H1 (cell line): ENCODE data around the gene EDC3. TPM values are rescaled to one million over a fixed set of nuclear protein-coding genes. Genes with fewer than 3 reads are reported as not detected.

Experiments
- CTCF ChIA-PET: fragments of 300-600 bp; sonication (Branson Sonifier 250); formaldehyde crosslinking; loops from one replicate; lab custom pipeline; 2021; ENCODE audit not compliant: partially characterized antibody; lab: Charles Lee
- POLR2A ChIA-PET: fragments of 300-600 bp; sonication (Branson Sonifier 250); formaldehyde crosslinking; loops from one replicate; lab custom pipeline; 2021; ENCODE audit warnings: inconsistent platforms; ENCODE audit not compliant: partially characterized antibody; lab: Charles Lee
- DNase-seq, 2 experiments: peaks; one replicate each; pipeline versions ENCODE4 v3.0.0 to v3.0.0-alpha.2; 2010 to 2022; ENCODE audit warnings: low spot score in 2 of 2, low read depth in 1 of 2, mixed read lengths in 1 of 2
- FAIRE-seq: peaks from 2 replicates; lab custom pipeline; 2011; peaks lifted over from hg19 to GRCh38; lab: Jason Lieb, UNC
- H2AFZ ChIP-seq: 2 replicates; pipeline ENCODE4 v1.8.1; 2012; ENCODE audit warnings: low read length, inconsistent platforms
- H2AK5ac ChIP-seq: 2 replicates; pipeline ENCODE4 v1.6.1; 2013; ENCODE audit warnings: low read depth, low read length
- H2BK120ac ChIP-seq: replicated peaks from 2 replicates; pipeline ENCODE3; 2013; ENCODE audit warnings: low read depth, low read length, inconsistent platforms
- H2BK12ac ChIP-seq: 2 replicates; pipeline ENCODE4 v1.6.1; 2013; ENCODE audit warnings: low read depth, low read length
- H2BK15ac ChIP-seq: 2 replicates; pipeline ENCODE4 v1.6.1; 2013; ENCODE audit warnings: low read length
- H2BK20ac ChIP-seq: 2 replicates; pipeline ENCODE4 v1.6.1; 2013; ENCODE audit warnings: low read length
- H2BK5ac ChIP-seq: 2 replicates; pipeline ENCODE4 v1.6.1; 2013; ENCODE audit warnings: low read depth, low read length
- H3K14ac ChIP-seq: 2 replicates; pipeline ENCODE4 v1.6.1; 2013; ENCODE audit warnings: inconsistent platforms; ENCODE audit not compliant: insufficient read length
- H3K18ac ChIP-seq: 2 replicates; pipeline ENCODE4 v1.6.1; 2013; ENCODE audit warnings: low read length; ENCODE audit errors: extremely low read depth
- H3K23ac ChIP-seq: 2 replicates; pipeline ENCODE4 v1.6.1; 2013; ENCODE audit warnings: inconsistent platforms; ENCODE audit not compliant: insufficient read length
- H3K23me2 ChIP-seq: 2 replicates; pipeline ENCODE4 v1.6.1; 2013; ENCODE audit warnings: low read depth, low read length
- H3K27ac ChIP-seq: 2 replicates; pipeline ENCODE4 v1.6.1; 2011; ENCODE audit warnings: low read depth, low read length, inconsistent platforms
- H3K27me3 ChIP-seq, 4 experiments: replicated peaks in 1 of 4; 1 replicate in 1 of 4; 2 replicates in 3 of 4; pipeline versions ENCODE4 v1.6.1 to v1.8.1; 2011 to 2013; ENCODE audit warnings: low read length in 3 of 4, mild to moderate bottlenecking in 3 of 4, inconsistent platforms in 2 of 4, mixed read lengths in 2 of 4, moderate library complexity in 1 of 4; ENCODE audit not compliant: control insufficient read depth in 3 of 4, insufficient read depth in 3 of 4; ENCODE audit errors: extremely low read depth in 1 of 4
- H3K36me3 ChIP-seq, 4 experiments: 2 replicates each; pipeline versions ENCODE4 v1.6.1 to v1.8.1; 2011 to 2013; ENCODE audit warnings: mild to moderate bottlenecking in 4 of 4, low read length in 3 of 4, moderate library complexity in 2 of 4, control low read depth in 1 of 4, inconsistent platforms in 1 of 4; ENCODE audit not compliant: insufficient read depth in 4 of 4, control insufficient read depth in 2 of 4
- H3K4ac ChIP-seq: replicated peaks from 2 replicates; pipeline ENCODE3; 2013; ENCODE audit warnings: low read length, low read depth, mixed read lengths, inconsistent platforms; ENCODE audit not compliant: insufficient read length
- H3K4me1 ChIP-seq, 4 experiments: replicated peaks in 1 of 4; 1 replicate in 1 of 4; 2 replicates in 3 of 4; pipeline versions ENCODE4 v1.6.1 to v1.8.1; 2011 to 2013; ENCODE audit warnings: low read length in 3 of 4, inconsistent platforms in 2 of 4, mixed read lengths in 1 of 4; ENCODE audit not compliant: insufficient read depth in 4 of 4, control insufficient read depth in 3 of 4
- H3K4me2 ChIP-seq, 2 experiments: 2 replicates each; pipeline versions ENCODE4 v1.6.1 to v1.8.1; 2011 to 2013; ENCODE audit warnings: low read depth in 2 of 2, low read length in 2 of 2, control low read depth in 1 of 2, inconsistent platforms in 1 of 2, mild to moderate bottlenecking in 1 of 2; ENCODE audit not compliant: insufficient read depth in 1 of 2
- H3K4me3 ChIP-seq, 4 experiments: fragments of 200-600, 300-600 bp in 1 of 4; sonication (generic), shearing (Covaris generic), sonication (Bioruptor Twin) in 1 of 4; 2 replicates each; pipeline versions ENCODE4 v1.5.1 to v1.8.1; 2011 to 2016; ENCODE audit warnings: low read length in 4 of 4, low read depth in 3 of 4, control low read depth in 2 of 4, inconsistent platforms in 2 of 4, mild to moderate bottlenecking in 2 of 4, mixed read lengths in 1 of 4, moderate library complexity in 1 of 4; ENCODE audit not compliant: insufficient read depth in 2 of 4; ENCODE audit errors: extremely low read depth in 1 of 4
- H3K56ac ChIP-seq: replicated peaks from 2 replicates; pipeline ENCODE3; 2013; ENCODE audit warnings: low read depth, mild to moderate bottlenecking, mixed read lengths, low read length, inconsistent platforms; ENCODE audit not compliant: insufficient read length
- H3K79me1 ChIP-seq: 2 replicates; pipeline ENCODE4 v1.6.1; 2013; ENCODE audit warnings: low read depth, low read length, control low read depth
- H3K79me2 ChIP-seq, 2 experiments: 2 replicates each; pipeline versions ENCODE4 v1.6.1 to v1.8.1; 2012 to 2013; ENCODE audit warnings: low read length in 2 of 2, mild to moderate bottlenecking in 2 of 2, inconsistent platforms in 1 of 2; ENCODE audit not compliant: insufficient read depth in 2 of 2, control insufficient read depth in 1 of 2
- H3K9ac ChIP-seq, 4 experiments: replicated peaks in 1 of 4; 1 replicate in 1 of 4; 2 replicates in 3 of 4; pipeline versions ENCODE4 v1.6.1 to v1.8.1; 2011 to 2013; ENCODE audit warnings: low read depth in 3 of 4, low read length in 3 of 4, control low read depth in 2 of 4, mild to moderate bottlenecking in 2 of 4, moderate library complexity in 2 of 4, inconsistent platforms in 1 of 4; ENCODE audit errors: extremely low read depth in 1 of 4
- H3K9me3 ChIP-seq, 2 experiments: 2 replicates each; pipeline versions ENCODE4 v1.6.1 to v1.8.1; 2012 to 2013; ENCODE audit warnings: mild to moderate bottlenecking in 2 of 2, moderate library complexity in 2 of 2, control low read depth in 1 of 2, inconsistent platforms in 1 of 2, low read depth in 1 of 2, low read length in 1 of 2, mixed read lengths in 1 of 2; ENCODE audit not compliant: insufficient read depth in 2 of 2
- H4K20me1 ChIP-seq, 2 experiments: replicated peaks in 1 of 2; 2 replicates each; pipeline versions ENCODE3 to v1.8.1; 2011 to 2013; ENCODE audit warnings: inconsistent platforms in 2 of 2, low read length in 2 of 2, mild to moderate bottlenecking in 1 of 2; ENCODE audit not compliant: insufficient read depth in 2 of 2, control insufficient read depth in 1 of 2
- H4K5ac ChIP-seq: 2 replicates; pipeline ENCODE4 v1.6.1; 2013; ENCODE audit warnings: low read length, low read depth, mixed read lengths, inconsistent platforms; ENCODE audit not compliant: insufficient read length
- H4K8ac ChIP-seq: 2 replicates; pipeline ENCODE4 v1.8.0; 2013; ENCODE audit warnings: mild to moderate bottlenecking, moderate library complexity, low read length, inconsistent platforms; ENCODE audit not compliant: insufficient read depth; ENCODE audit errors: extremely low read depth
- H4K91ac ChIP-seq: replicated peaks from 2 replicates; pipeline ENCODE3; 2013; ENCODE audit warnings: low read length, mixed read lengths, inconsistent platforms; ENCODE audit not compliant: insufficient read length
- CHD2 ChIP-seq: IDR thresholded peaks from 2 replicates; pipeline ENCODE4 v1.6.1; 2012; ENCODE audit warnings: low read length, improper control_type of control experiment
- CREB1 ChIP-seq: IDR thresholded peaks from 2 replicates; pipeline ENCODE4 v1.6.1; 2012; ENCODE audit warnings: inconsistent platforms
- EP300 ChIP-seq, 2 experiments: IDR thresholded peaks; 1 replicate in 1 of 2; 2 replicates in 1 of 2; pipeline ENCODE4 v1.6.1; 2011 to 2012; ENCODE audit warnings: low read depth in 2 of 2, low read length in 2 of 2, mild to moderate bottlenecking in 2 of 2, borderline replicate concordance in 1 of 2, inconsistent platforms in 1 of 2, moderate library complexity in 1 of 2
- GTF2F1 ChIP-seq: IDR thresholded peaks from 2 replicates; pipeline ENCODE4 v1.6.1; 2012; ENCODE audit warnings: low read depth, low read length, improper control_type of control experiment, borderline replicate concordance
- HDAC2 ChIP-seq, 2 experiments: fragments of 300-600 bp in 1 of 2; sonication (generic) in 1 of 2; IDR thresholded peaks; 2 replicates each; pipeline ENCODE4 v1.6.1; 2011 to 2012; ENCODE audit warnings: low read depth in 2 of 2, low read length in 2 of 2, mild to moderate bottlenecking in 2 of 2, moderate library complexity in 2 of 2, borderline replicate concordance in 1 of 2, inconsistent platforms in 1 of 2
- HDAC6 ChIP-seq: IDR thresholded peaks from one replicate; pipeline ENCODE4 v1.7.1; 2012; ENCODE audit warnings: low read depth, mild to moderate bottlenecking, inconsistent platforms, low read length, moderate library complexity
- KDM1A ChIP-seq: fragments of 200-600, 300-600 bp; sonication (generic); IDR thresholded peaks from 2 replicates; pipeline ENCODE4 v1.7.1; 2016; ENCODE audit warnings: mild to moderate bottlenecking, low read length, borderline replicate concordance
- POLR2A ChIP-seq, 2 experiments: IDR thresholded peaks; 1 replicate in 1 of 2; 2 replicates in 1 of 2; pipeline ENCODE4 v1.6.1; 2011; ENCODE audit warnings: low read depth in 2 of 2, low read length in 2 of 2, mild to moderate bottlenecking in 2 of 2; ENCODE audit errors: control extremely low read depth in 1 of 2
- RNF2 ChIP-seq: fragments of 200-900, 300-1000 bp; sonication (generic); IDR thresholded peaks from 2 replicates; pipeline ENCODE4 v1.7.1; 2016; ENCODE audit warnings: borderline replicate concordance, low read depth, mild to moderate bottlenecking, antibody characterized with exemption, low read length; ENCODE audit not compliant: poor library complexity, severe bottlenecking; ENCODE audit errors: missing control alignments
- SAP30 ChIP-seq: fragments of 300-600 bp; sonication (generic); IDR thresholded peaks from 2 replicates; pipeline ENCODE4 v1.7.1; 2012; ENCODE audit warnings: low read length, moderate library complexity, mild to moderate bottlenecking, inconsistent platforms; ENCODE audit not compliant: insufficient read depth, insufficient replicate concordance
- SIN3A ChIP-seq, 2 experiments: IDR thresholded peaks in 1 of 2; conservative IDR thresholded peaks in 1 of 2; 2 replicates each; pipeline ENCODE4 v1.6.1; 2011 to 2012; ENCODE audit warnings: low read length in 2 of 2, improper control_type of control experiment in 1 of 2, low read depth in 1 of 2, mild to moderate bottlenecking in 1 of 2
- SP1 ChIP-seq: IDR thresholded peaks from 2 replicates; pipeline ENCODE4 v1.6.1; 2011; ENCODE audit warnings: low read depth, low read length
- SP2 ChIP-seq: IDR thresholded peaks from 2 replicates; pipeline ENCODE4 v1.6.1; 2012; ENCODE audit warnings: mild to moderate bottlenecking, low read length, inconsistent platforms
- TEAD4 ChIP-seq: IDR thresholded peaks from 2 replicates; pipeline ENCODE4 v1.6.1; 2012; ENCODE audit warnings: low read depth, low read length, inconsistent platforms, mixed read lengths
- WGBS, 2 experiments: shearing (Covaris generic) in 1 of 2; methylation state at CpG; one replicate each; pipeline versions ENCODE4 v1.1.6 to v1.1.7; 2013 to 2015; ENCODE audit warnings: low lambda C conversion rate in 2 of 2, mixed read lengths in 2 of 2, inconsistent platforms in 1 of 2, low coverage in 1 of 2, missing lambda C conversion rate in 1 of 2; ENCODE audit not compliant: insufficient replicate concordance in 2 of 2, insufficient coverage in 1 of 2, insufficient read length in 1 of 2; ENCODE audit errors: extremely low coverage in 1 of 2, missing lambda C conversion rate in 1 of 2; 5-methylcytosine and 5-hydroxymethylcytosine counted together
- polyA plus RNA-seq, 7 experiments: library from polyadenylated mRNA; depleted of rRNA in 3 of 7; stranded (reverse) in 5 of 7; unstranded in 2 of 7; fragments of >200 nt in 5 of 7; fragments of 200-250 nt in 2 of 7; gene quantifications; 1 replicate in 5 of 7; 2 replicates in 1 of 7; 4 replicates in 1 of 7; pipeline versions ENCODE4 v1.2.1 to v1.2.3, GENCODE V29; 2011 to 2013; ENCODE audit warnings: missing spikeins in 2 of 7, mixed read lengths in 2 of 7
- total RNA-seq: library from RNA; stranded (reverse); fragmentation: NEBNext Ultra II Directional; extraction: Animal tissue kit (Norgen Biotek cat#: 25700); gene quantifications from 2 replicates; pipeline ENCODE4 v1.2.1, GENCODE V29; 2021

EDC3 gene
- total and polyA plus RNA-seq, 2 of the 8 experiments (the other 6 are each of a cell fraction or from before 2014, with no cell fraction given), result 45.0 to 50.8 TPM

DNA sequence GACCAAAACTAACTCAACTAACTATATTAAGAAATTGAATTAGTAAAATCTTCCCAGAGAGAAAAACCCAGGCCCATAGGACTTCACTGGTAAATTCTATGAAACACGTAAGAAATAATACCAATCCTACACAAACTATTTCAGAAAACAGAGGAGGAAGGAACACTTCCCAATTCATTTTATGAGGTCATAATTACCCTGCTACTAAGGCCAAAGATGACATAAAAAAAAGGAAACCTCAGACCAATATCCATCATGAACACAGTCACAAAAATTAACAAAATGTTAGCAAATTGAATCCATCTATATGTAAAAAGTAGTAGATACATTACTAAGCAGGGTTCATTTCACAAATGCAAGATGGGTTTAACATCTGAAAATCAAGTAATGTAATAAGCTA lies 3.5 kb downstream of the EDC3 start:
- Histone ChIP-seq H3K4ac (no peak overlapping the region), H3K79me2 (peaks cover 21 to 76% of the 10 kb centered on the region in 2 experiments), H3K9me3 (no peaks in the 10 kb centered on the region), H2BK120ac (no peak overlapping the region), H3K23me2 (peaks cover 5% of the 10 kb centered on the region), H2BK20ac (no peak overlapping the region), H3K4me2 (no peak overlapping the region), H2AFZ (no peak overlapping the region), H3K4me3 (no peak overlapping the region), H3K4me1 (peaks cover 0 to 5% (median 3%) of the 10 kb centered on the region in 4 experiments; a peak in 4 of 7 replicates), H3K56ac (no peak overlapping the region), H3K36me3 (no peaks in the 10 kb centered on the region), H2AK5ac (no peak overlapping the region), H3K9ac (no peak overlapping the region), H4K91ac (no peak overlapping the region), H4K8ac (no peak overlapping the region), H3K79me1 (peaks cover 2% of the 10 kb centered on the region; the same call in 1 of the 2 replicates), H4K20me1 (peaks cover 2 to 4% of the 10 kb centered on the region in 2 experiments), H4K5ac (no peak overlapping the region), H3K23ac (no peak overlapping the region), H2BK12ac (no peak overlapping the region), H2BK5ac (no peak overlapping the region), H3K27ac (no peak overlapping the region), H3K14ac (no peak overlapping the region), H2BK15ac (no peak overlapping the region), H3K18ac (no peak overlapping the region), H3K27me3 (no peaks in the 10 kb centered on the region; a peak in 2 of 7 replicates)
- ChIA-PET POLR2A (no interaction called here), CTCF (no interaction called here)
- FAIRE-seq (no peak), DNase-seq (no peak)
- WGBS, 2 experiments, result 94% methylated on average over 1 of the region's 1 CpG; no CpG with 5 or more reads in 1 of the 2 experiments
- TF ChIP-seq CHD2, result no peak
- TF ChIP-seq TEAD4, result no peak
- no peak for TF ChIP-seq HDAC2 (IDR thresholded peaks at IDR 0.05; ENCODE audit: borderline replicate concordance in 1 of 2, low read depth in 2 of 2, low read length in 2 of 2)
- no peak for TF ChIP-seq GTF2F1
- no peak for TF ChIP-seq SAP30
- TF ChIP-seq RNF2, result no peak
- TF ChIP-seq EP300 (IDR thresholded peaks at IDR 0.05; ENCODE audit: borderline replicate concordance in 1 of 2, low read depth in 2 of 2, low read length in 2 of 2), result no peak
- TF ChIP-seq HDAC6, result no peak
- TF ChIP-seq SP1, result no peak
- no peak for TF ChIP-seq KDM1A
- no peak for TF ChIP-seq SIN3A (conservative IDR thresholded peaks at IDR 0.05 in 1 of 2, IDR thresholded peaks at IDR 0.05 in 1 of 2; ENCODE audit: low read depth in 1 of 2, low read length in 2 of 2)
- TF ChIP-seq CREB1, result no peak
- no peak for TF ChIP-seq SP2
- no peak for TF ChIP-seq POLR2A (IDR thresholded peaks at IDR 0.05; ENCODE audit: control extremely low read depth in 1 of 2, low read depth in 2 of 2, low read length in 2 of 2)
